Hindlimb muscle (tissue), 1 donor: ENCODE results near the gene NSD1. TPM values are rescaled to one million over a fixed set of nuclear protein-coding genes. Genes with fewer than 3 reads are reported as not detected.
"Not testable (repeated sequence)": the region's sequence is repeated elsewhere in the genome, so short reads cannot be mapped to it uniquely, and the experiment has no call there.

Experiments
- DNase-seq: peaks from one replicate; pipeline ENCODE4 v3.0.0-alpha.2; 2013
- polyA plus RNA-seq: library from polyadenylated mRNA; unstranded; fragments of 120-200 nt; gene quantifications from one replicate; pipeline ENCODE4 v1.2.1, GENCODE V29; 2013; ENCODE audit not compliant: insufficient read length

Gene NSD1
- polyA plus RNA-seq, 1 donor = 47.8 TPM

GRCh38 chr5:177233802-177234201, 100.2 kb downstream of the NSD1 start:
- no peak for DNase-seq

GRCh38 chr5:177234841-177235240, 101.3 kb downstream of the NSD1 start:
- no peak for DNase-seq

GRCh38 chr5:177241768-177242167, 108.2 kb downstream of the NSD1 start:
- no peak for DNase-seq

- no peak for DNase-seq
Observed at GRCh38 chr5:177242304-177242703, 108.7 kb downstream of the NSD1 start.

- DNase-seq = no peak
Observed at GRCh38 chr5:177249761-177250537, 116.4 kb downstream of the NSD1 start.

- no peak for DNase-seq
Observed at GRCh38 chr5:177253252-177253651, 119.7 kb downstream of the NSD1 start.

GRCh38 chr5:177256296-177256695, 122.7 kb downstream of the NSD1 start:
- DNase-seq = no peak

- DNase-seq = not testable (repeated sequence)
Observed at GRCh38 chr5:177258711-177259110, 125.1 kb downstream of the NSD1 start.

GRCh38 chr5:177260961-177261360, 127.4 kb downstream of the NSD1 start:
- no peak for DNase-seq

- no peak for DNase-seq
Observed at GRCh38 chr5:177261510-177261909, 127.9 kb downstream of the NSD1 start.

GRCh38 chr5:177264178-177264577, 130.6 kb downstream of the NSD1 start:
- no peak for DNase-seq

- DNase-seq = no peak
Observed at GRCh38 chr5:177265395-177265794, 131.8 kb downstream of the NSD1 start.

- DNase-seq = no peak
Observed at GRCh38 chr5:177269232-177269895, 135.8 kb downstream of the NSD1 start.

GRCh38 chr5:177269976-177270375, 136.4 kb downstream of the NSD1 start:
- DNase-seq = no peak

- no peak for DNase-seq
Observed at GRCh38 chr5:177270653-177271052, 137.1 kb downstream of the NSD1 start.

- no peak for DNase-seq
Observed at GRCh38 chr5:177271113-177271512, 137.5 kb downstream of the NSD1 start.

- no peak for DNase-seq
Observed at GRCh38 chr5:177275883-177276282, 142.3 kb downstream of the NSD1 start.

- no peak for DNase-seq
Observed at GRCh38 chr5:177276886-177277285, 143.3 kb downstream of the NSD1 start.

GRCh38 chr5:177288191-177288590, 154.6 kb downstream of the NSD1 start:
- no peak for DNase-seq

- no peak for DNase-seq
Observed at GRCh38 chr5:177290816-177291596, 157.4 kb downstream of the NSD1 start.

GRCh38 chr5:177291735-177292134, 158.2 kb downstream of the NSD1 start:
- no peak for DNase-seq

- no peak for DNase-seq
Observed at GRCh38 chr5:177293819-177294581, 160.4 kb downstream of the NSD1 start.

- no peak for DNase-seq
Observed at GRCh38 chr5:177294632-177295031, 161.1 kb downstream of the NSD1 start.
